Measurements from ENCODE around the gene M6PR.
A peak's percentile ranks its signal among the peaks of the same experiment; 100 is the strongest.
"Not testable (repeated sequence)": the region's sequence is repeated elsewhere in the genome, so short reads cannot be mapped to it uniquely, and the experiment has no call there.

The M6PR gene

GRCh38 chr12:8950702-8951478, 1.4 kb upstream of the M6PR start:
- no peak for DNase-seq (ENCODE audit: low read depth in 2 of 2)

GRCh38 chr12:8950221-8950527, 729 bp upstream of the M6PR start:
- no peak for DNase-seq (ENCODE audit: low read depth in 2 of 2)

GRCh38 chr12:8948701-8949341, 624 bp downstream of the M6PR start:
- no peak for DNase-seq (ENCODE audit: low read depth in 2 of 2)

- no peak for DNase-seq (ENCODE audit: low read depth in 2 of 2)
These were observed 1.7 kb downstream of the M6PR start for GRCh38 chr12:8947737-8948136.

- DNase-seq (ENCODE audit: low read depth in 2 of 2), result no peak
These were observed 2.7 kb downstream of the M6PR start for GRCh38 chr12:8946733-8947132.

- no peak for DNase-seq (ENCODE audit: low read depth in 2 of 2)
These were observed 5.8 kb downstream of the M6PR start for GRCh38 chr12:8943565-8944186.

- no peak for DNase-seq (ENCODE audit: low read depth in 2 of 2)
These were observed 7.6 kb downstream of the M6PR start for GRCh38 chr12:8941691-8942478.

- not testable (repeated sequence) for DNase-seq (ENCODE audit: low read depth in 2 of 2)
These were observed 11.5 kb downstream of the M6PR start for GRCh38 chr12:8937842-8938442.

- no peak for DNase-seq (ENCODE audit: low read depth in 2 of 2)
These were observed 12.7 kb downstream of the M6PR start for GRCh38 chr12:8936735-8937134.

- not testable (repeated sequence) for DNase-seq (ENCODE audit: low read depth in 2 of 2)
These were observed 15.4 kb downstream of the M6PR start for GRCh38 chr12:8934080-8934479.

GRCh38 chr12:8932464-8932863, 17.0 kb downstream of the M6PR start:
- DNase-seq (ENCODE audit: low read depth in 2 of 2), result not testable (repeated sequence)

- DNase-seq (ENCODE audit: low read depth in 2 of 2), result not testable (repeated sequence)
These were observed 18.7 kb downstream of the M6PR start for GRCh38 chr12:8930655-8931323.

- no peak for DNase-seq (ENCODE audit: low read depth in 2 of 2)
These were observed 26.9 kb downstream of the M6PR start for GRCh38 chr12:8922544-8922943.

GRCh38 chr12:8919643-8920042, 29.8 kb downstream of the M6PR start:
- DNase-seq (ENCODE audit: low read depth in 2 of 2), result not testable (repeated sequence)

GRCh38 chr12:8917751-8918150, 31.7 kb downstream of the M6PR start:
- DNase-seq (ENCODE audit: low read depth in 2 of 2), result no peak

GRCh38 chr12:8917031-8917430, 32.4 kb downstream of the M6PR start:
- no peak for DNase-seq (ENCODE audit: low read depth in 2 of 2)

GRCh38 chr12:8916154-8916553, 33.3 kb downstream of the M6PR start:
- DNase-seq (ENCODE audit: low read depth in 2 of 2), result no peak

GRCh38 chr12:8914716-8915526, 34.5 kb downstream of the M6PR start:
- DNase-seq (ENCODE audit: low read depth in 2 of 2), result peak; percentile 20 to 21

GRCh38 chr12:8914033-8914715, 35.3 kb downstream of the M6PR start, which contains the start of gene PHC1:
Gene PHC1, plus strand, starts transcription at chr12:8914509. Its CDS starts 3,169 bp downstream, at chr12:8917678.
- DNase-seq (ENCODE audit: low read depth in 2 of 2), result peak; percentile 54 to 67

- no peak for DNase-seq (ENCODE audit: low read depth in 2 of 2)
These were observed 35.8 kb downstream of the M6PR start for GRCh38 chr12:8913702-8914032.

Data from stimulated activated CD4-positive, alpha-beta T cell treated with anti-CD3 and anti-CD28 coated beads, Interleukin-1b, Interleukin-23, amount 100 ng/mL, for 1 hour (primary cell).